Measurements from ENCODE around the gene DUSP22.

Gene DUSP22

DNA sequence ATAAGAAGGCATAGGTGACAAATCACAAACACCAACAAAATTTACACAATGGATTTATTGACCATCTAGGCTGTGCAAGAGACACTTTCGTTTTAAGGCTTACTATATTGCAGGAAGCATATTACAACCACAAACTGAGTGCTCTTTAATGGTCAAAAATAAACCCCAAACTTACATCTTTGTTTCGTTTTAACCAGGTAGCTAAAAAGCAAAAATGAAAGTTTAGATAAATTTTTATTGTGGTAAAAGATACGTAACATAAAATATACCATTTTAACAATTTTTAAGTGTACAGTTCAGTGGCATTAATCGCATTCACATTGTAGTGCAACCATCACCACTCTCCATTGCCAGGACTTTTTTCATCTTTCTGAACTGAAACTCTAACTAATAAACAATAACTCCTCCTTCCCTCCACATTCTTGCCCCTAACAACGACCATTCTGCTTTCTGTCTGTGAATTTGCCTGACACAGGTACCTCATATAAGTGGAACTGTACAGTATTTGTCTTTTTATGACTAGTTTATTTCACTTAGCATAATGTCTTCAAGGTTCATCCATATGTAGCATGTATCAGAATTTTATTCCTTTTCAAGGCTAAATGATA lies 32.3 kb upstream of the DUSP22 start:
- TF ChIP-seq, protein P1, sequence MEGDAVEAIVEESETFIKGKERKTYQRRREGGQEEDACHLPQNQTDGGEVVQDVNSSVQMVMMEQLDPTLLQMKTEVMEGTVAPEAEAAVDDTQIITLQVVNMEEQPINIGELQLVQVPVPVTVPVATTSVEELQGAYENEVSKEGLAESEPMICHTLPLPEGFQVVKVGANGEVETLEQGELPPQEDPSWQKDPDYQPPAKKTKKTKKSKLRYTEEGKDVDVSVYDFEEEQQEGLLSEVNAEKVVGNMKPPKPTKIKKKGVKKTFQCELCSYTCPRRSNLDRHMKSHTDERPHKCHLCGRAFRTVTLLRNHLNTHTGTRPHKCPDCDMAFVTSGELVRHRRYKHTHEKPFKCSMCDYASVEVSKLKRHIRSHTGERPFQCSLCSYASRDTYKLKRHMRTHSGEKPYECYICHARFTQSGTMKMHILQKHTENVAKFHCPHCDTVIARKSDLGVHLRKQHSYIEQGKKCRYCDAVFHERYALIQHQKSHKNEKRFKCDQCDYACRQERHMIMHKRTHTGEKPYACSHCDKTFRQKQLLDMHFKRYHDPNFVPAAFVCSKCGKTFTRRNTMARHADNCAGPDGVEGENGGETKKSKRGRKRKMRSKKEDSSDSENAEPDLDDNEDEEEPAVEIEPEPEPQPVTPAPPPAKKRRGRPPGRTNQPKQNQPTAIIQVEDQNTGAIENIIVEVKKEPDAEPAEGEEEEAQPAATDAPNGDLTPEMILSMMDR (conservative IDR thresholded peaks at IDR 0.05) = no peak
- H3K27ac ChIP-seq = no peak overlapping the region

DNA sequence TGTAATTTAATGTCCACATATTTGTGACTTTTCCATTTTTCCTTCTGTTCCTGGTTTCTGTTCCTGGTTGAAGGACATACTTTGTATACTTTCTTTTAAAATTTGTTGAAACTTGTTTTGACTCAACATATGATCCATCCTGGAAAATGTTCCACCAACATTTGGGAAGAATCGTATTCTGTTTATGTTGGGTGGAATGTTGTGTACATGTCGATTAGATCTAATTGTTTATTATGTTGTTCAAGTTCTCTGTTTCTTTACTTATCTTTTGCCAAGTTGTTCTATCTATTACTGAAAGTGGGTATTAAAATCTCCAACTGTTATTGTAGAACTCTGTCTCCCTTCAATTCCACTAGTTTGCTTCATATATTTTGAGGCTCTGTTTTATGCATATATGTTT lies 27.7 kb upstream of the DUSP22 start:
- H3K27ac ChIP-seq = no peak overlapping the region
- TF ChIP-seq, protein P1 (conservative IDR thresholded peaks at IDR 0.05) = no peak

DNA sequence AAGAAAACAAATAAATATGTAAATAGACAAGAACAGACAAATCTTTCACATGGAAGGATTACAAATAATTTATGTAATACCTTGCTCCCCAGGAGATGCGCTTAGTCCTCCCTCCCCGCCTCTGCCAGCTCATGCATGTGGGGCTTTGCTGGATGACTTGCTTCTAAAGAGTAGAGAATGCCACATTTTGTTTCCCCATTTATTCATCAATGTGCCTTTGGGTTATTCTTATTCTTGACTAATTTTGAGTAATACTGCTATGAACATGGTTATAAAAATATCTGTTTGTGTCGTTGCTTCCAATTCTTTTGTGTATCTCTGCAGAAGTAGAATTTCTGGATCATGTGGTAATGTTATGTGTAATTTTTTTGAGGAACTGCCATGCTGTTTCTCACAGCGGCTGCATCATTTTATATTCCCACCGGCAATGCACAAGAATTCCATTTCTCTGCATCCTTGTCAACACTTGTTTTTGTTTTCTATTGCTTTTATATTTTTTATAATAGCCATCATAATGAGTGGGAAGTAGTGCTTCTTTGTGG lies 23.8 kb upstream of the DUSP22 start:
- TF ChIP-seq, protein P1 (conservative IDR thresholded peaks at IDR 0.05) = no peak
- H3K27ac ChIP-seq = no peak overlapping the region

DNA sequence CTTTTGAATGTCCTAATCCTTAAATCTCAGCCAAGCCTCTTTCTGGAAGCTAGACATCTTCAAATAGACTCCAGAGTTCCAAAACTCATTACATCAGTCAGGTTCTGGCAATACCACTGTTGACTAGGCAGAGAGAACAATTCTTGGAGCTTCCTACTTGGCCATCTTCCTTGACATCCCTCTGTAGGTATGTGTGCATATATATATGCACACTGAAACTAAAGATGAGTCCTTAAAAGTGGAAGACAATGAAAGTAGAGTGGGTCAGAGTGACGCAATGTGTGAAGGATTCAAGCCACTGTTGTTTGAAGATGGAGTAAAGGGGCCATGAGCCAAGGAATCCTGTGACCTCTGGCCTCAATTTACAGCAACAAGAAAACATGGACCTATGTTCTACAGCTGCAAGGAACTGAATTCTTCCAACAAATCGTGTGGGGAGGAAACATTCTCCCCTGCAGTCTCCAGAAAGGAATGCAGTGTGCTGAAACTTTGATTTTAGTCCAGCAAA lies 18.7 kb upstream of the DUSP22 start:
- TF ChIP-seq, protein P1 (conservative IDR thresholded peaks at IDR 0.05) = no peak
- H3K27ac ChIP-seq = no peak overlapping the region

DNA sequence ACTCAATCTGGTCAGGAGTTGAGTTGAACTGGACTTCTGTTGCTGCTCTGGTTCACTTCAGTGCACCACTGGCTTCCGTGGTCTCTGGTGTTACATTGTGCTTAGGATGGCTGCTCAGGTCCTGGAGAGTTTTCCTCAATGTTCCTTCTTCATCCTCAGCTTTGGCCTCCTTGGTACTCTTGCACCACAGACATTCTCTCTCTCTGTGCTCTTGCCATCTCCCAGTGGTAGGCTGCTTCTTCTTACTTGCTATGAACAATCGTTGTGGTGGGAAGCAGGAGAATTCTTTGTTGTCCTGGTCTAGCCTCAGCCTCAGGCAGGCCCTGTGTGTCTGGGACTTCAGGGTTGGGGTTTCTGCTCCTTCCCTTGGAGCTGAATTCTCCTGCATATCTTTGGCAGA lies 14.5 kb upstream of the DUSP22 start:
- TF ChIP-seq, protein P1 (conservative IDR thresholded peaks at IDR 0.05) = no peak
- H3K27ac ChIP-seq = no peak overlapping the region

DNA sequence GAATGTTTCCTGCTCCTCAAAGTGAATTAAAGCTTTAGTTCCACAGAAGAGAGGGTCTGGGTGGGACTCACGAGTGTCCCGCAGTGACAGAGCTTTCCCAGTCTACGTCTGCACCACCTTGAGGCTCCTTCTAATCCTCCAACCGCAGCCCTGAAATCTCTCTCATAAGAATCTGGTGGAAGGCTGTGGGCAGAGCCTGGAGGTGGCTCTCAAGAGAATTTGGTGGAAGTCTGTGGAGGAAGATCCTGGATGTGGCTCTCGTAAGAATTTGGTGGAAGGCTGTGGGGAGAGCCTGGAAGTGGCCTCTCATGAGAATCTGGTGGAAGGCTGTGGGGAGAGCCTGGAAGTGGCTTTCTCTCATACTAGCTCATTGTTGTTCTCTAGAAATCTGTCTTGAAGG lies 13.8 kb upstream of the DUSP22 start:
- TF ChIP-seq, protein P1 (conservative IDR thresholded peaks at IDR 0.05) = no peak

DNA sequence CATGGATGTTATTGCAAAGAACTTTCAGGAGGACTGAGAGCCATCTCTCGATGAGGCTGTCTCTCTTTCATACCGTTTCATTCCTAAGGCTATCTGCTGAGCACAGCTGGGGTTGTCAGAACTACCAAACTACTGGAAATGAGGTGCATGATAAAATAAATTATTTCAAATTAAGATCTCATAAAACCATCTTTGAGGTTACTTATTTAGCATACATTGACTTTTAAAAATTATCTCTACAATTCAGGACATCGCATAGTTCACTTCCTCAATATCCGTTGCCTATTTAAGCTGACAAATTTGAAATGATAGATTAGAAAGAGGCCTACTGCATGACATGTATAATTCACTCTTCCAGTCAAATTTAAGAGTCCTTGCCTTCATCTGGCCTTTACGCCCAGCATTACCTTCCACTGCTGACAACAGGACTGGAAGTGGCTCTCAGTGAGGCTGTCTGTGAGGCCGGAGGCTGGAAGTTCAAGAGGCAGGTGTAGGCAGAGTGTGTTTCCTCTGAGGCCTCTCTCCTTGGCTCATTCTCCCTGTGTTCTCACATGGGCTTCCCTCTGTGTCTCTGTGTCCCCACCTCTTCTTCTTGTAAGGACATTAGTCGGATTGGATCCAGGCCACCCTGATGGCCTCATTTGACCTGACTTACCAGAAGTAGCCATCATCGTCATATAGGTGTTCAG lies 12.8 kb upstream of the DUSP22 start:
- H3K27ac ChIP-seq = no peak overlapping the region
- TF ChIP-seq, protein P1 (conservative IDR thresholded peaks at IDR 0.05) = no peak

More for the DNA sequence above, 13.8 kb upstream of the DUSP22 start:
- no peak overlapping the region for H3K27ac ChIP-seq
